Astrocyte of the cerebellum (primary cell): ENCODE measurements around the gene OR6C70.

Source experiments
- DNase-seq: peaks from one replicate; pipeline ENCODE4 v3.0.0-alpha.2; 2011; ENCODE audit warnings: low read depth
- H3K4me3 ChIP-seq: 2 replicates; pipeline ENCODE4 v1.5.1; 2011; ENCODE audit warnings: mild to moderate bottlenecking, low read depth, low read length, moderate library complexity
- in situ Hi-C: cut with HindIII; loops from 2 replicates; pipeline ENCODE4 v1.10.0; 2017; ENCODE audit warnings: low sequenced_read_pairs
- TF ChIP-seq, protein P1 (sequence below): IDR thresholded peaks from 2 replicates; pipeline ENCODE4 v1.5.1; 2012; ENCODE audit warnings: low read length, low read depth, moderate library complexity, mild to moderate bottlenecking; ENCODE audit errors: missing control alignments

The OR6C70 gene

DNA sequence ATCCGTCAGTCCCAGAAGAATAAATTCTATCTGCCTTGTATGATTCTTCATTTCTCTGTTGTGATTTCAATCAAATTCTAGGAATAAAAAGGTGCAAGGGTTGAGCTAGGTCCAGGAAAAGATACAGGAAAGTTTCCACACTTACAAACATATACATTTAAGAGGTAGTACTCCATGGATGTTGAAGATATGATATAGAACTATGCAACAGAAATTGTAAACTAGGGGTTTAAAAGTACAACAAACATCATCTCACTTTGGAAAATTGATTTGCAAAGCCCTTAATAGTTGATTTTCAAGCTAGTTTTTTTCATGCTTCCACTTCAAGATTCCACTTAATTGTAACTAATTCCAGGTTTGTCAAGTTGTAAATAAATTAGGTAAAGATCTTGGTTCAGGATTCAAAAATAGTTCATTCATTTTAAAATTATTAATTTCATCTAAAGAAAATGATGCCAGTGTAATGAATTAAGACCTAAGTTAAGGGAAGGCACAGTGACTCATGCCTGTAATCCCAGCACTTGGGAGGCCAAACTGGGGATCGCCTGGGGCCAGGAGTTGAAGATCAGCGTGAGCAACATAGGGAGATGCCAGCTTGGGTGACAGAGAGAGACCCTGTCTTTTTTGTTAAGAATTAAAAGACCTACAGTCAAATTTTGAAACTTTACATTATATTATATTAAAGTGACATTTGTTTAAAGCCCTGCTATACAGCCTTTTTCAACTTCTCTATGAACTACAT, at the start of gene OR6C70:
TSS of gene OR6C70 (minus strand) at position 51 of the 742 bp plus-strand sequence. CDS start at position 51, 0 bp downstream.
- DNase-seq = no peak
- TF ChIP-seq, protein P1, sequence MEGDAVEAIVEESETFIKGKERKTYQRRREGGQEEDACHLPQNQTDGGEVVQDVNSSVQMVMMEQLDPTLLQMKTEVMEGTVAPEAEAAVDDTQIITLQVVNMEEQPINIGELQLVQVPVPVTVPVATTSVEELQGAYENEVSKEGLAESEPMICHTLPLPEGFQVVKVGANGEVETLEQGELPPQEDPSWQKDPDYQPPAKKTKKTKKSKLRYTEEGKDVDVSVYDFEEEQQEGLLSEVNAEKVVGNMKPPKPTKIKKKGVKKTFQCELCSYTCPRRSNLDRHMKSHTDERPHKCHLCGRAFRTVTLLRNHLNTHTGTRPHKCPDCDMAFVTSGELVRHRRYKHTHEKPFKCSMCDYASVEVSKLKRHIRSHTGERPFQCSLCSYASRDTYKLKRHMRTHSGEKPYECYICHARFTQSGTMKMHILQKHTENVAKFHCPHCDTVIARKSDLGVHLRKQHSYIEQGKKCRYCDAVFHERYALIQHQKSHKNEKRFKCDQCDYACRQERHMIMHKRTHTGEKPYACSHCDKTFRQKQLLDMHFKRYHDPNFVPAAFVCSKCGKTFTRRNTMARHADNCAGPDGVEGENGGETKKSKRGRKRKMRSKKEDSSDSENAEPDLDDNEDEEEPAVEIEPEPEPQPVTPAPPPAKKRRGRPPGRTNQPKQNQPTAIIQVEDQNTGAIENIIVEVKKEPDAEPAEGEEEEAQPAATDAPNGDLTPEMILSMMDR = no peak
- in situ Hi-C loops = loop anchor here (5.0 kb wide), 1 partner anchor 93 kb away; no protein-coding TSS in a partner anchor
- H3K4me3 ChIP-seq = no peak within 1 kb of the TSS

GRCh38 chr12:55516391-55516790, 46.5 kb upstream of the OR6C70 start:
- TF ChIP-seq, protein P1 = no peak
- no peak overlapping the region for H3K4me3 ChIP-seq
- in situ Hi-C loops = no loop called here
- DNase-seq = no peak

DNA sequence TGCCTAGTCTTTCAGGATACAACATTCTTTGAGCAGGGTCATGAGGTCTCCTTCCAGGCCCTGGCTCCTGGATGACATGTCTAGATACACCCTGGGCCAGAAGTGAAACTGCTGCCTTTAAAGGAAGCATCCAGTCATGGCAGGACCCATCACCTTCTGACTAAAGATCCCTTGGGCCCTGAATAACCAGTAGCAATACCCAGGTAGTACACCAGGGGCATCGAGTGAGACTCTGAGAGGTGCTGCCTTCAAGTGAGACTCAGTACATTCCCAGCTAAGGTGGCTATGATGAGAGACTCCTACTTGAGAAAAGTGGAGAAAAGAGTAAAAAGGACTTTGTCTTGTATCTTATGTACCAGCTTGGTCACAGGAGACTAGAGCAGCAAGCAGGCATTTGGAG, 45.8 kb upstream of the OR6C70 start:
- H3K4me3 ChIP-seq = no peak overlapping the region
- TF ChIP-seq, protein P1 = peak; percentile 7
- in situ Hi-C loops = no loop called here
- DNase-seq = no peak

DNA sequence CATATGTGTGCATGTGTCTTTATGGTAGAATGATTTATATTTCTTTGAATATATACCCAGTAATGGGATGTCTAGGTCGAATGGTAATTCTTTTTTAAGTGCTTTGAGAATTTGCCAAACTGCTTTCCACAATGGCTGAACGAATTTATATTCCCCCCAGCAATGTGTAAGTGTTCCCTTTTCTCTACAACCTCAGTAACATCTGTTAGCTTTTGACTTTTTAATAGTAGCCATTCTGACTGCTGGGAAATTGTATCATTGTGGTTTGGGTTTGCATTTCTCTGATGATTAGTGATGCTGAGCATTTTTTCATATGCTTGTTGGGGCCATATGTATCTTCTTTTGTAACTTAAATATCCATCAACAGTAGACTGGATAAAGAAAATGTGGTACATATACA, 31.7 kb upstream of the OR6C70 start:
- no peak overlapping the region for H3K4me3 ChIP-seq

DNA sequence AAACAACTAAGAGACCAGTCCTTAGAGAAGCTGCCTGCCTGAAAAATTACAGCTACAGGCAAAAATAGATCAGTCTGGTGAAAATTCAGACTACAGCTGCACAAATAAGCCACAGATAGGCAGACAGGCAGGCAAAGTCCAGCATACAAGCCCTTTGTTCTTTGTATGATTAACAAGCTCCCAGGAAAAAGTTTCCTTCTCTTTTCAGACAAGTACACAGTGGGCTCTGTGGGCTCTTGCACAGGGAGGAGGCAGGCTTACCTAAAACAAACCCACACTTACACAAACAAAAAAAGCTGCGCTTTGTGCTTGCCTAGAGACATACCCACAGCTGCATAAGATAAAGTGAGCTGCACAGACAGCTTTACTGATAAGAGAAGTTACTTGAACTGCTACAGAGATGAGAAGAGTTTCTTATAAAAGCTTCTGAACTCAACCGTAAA, 29.9 kb upstream of the OR6C70 start:
- in situ Hi-C loops = no loop called here

More for the DNA sequence above, 31.7 kb upstream of the OR6C70 start:
- in situ Hi-C loops = no loop called here
- no peak for DNase-seq
- TF ChIP-seq, protein P1 = no peak

GRCh38 chr12:55499231-55499630, 29.3 kb upstream of the OR6C70 start:
- in situ Hi-C loops = no loop called here
- no peak overlapping the region for H3K4me3 ChIP-seq
- no peak for DNase-seq
- TF ChIP-seq, protein P1 = no peak

More for the DNA sequence above, 29.9 kb upstream of the OR6C70 start:
- TF ChIP-seq, protein P1 = no peak
- no peak overlapping the region for H3K4me3 ChIP-seq
- DNase-seq = no peak
